ENCODE data around the gene OR8D1. TPM values are rescaled to one million over a fixed set of nuclear protein-coding genes. Genes with fewer than 3 reads are reported as not detected.

OR8D1 gene
- total RNA-seq, 2 experiments from 2014 or later = not detected

DNA sequence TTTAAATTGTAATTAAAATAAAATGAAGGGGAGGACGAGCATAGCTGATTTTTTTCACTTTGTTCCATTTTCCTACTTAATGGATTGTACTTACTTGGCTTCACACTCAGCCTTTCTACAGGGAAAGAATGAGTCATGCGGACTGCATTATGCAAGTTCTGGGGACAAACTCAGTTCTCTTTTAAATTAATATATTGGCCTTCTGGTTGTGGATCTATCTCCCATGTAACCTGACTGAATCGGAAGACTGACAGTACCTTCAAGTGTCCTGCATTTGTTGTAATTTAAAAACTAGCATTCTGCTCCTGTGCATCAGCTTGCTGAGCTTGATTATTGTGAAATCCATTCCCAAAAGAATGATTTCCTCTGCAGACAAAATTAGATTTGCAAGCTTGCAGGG lies 12.2 kb downstream of the OR8D1 start:
- ChIA-PET CTCF (ENCODE audit: unreplicated experiment) (no interaction called here), POLR2A (no interaction called here)
- Histone ChIP-seq H4K20me1 (ENCODE audit: insufficient read depth, low read length) (no peaks in the 10 kb centered on the region), H3K4me3 (ENCODE audit: low read depth, low read length, poor library complexity, severe bottlenecking) (no peak overlapping the region), H3K9me3 (ENCODE audit: low read length) (no peaks in the 10 kb centered on the region), H2AFZ (ENCODE audit: low read length) (no peak overlapping the region), H3K79me2 (ENCODE audit: insufficient read depth, low read depth, low read length) (no peaks in the 10 kb centered on the region), H3K36me3 (ENCODE audit: insufficient read depth, low read length) (no peaks in the 10 kb centered on the region), H3K27ac (ENCODE audit: low read depth, low read length, poor library complexity, severe bottlenecking) (no peak overlapping the region), H3K9me2 (ENCODE audit: insufficient read depth, low read length) (no peaks in the 10 kb centered on the region), H3K4me2 (ENCODE audit: low read length) (no peak overlapping the region), H3K4me1 (ENCODE audit: insufficient read depth, low read length, poor library complexity, severe bottlenecking) (no peaks in the 10 kb centered on the region)
- BruUV-seq (replicated peaks) = no TSS peak
- no peak for TF ChIP-seq EZH2phosphoT487 (IDR thresholded peaks at IDR 0.05; ENCODE audit: borderline replicate concordance, low read depth, low read length)
- TF ChIP-seq, protein P1, sequence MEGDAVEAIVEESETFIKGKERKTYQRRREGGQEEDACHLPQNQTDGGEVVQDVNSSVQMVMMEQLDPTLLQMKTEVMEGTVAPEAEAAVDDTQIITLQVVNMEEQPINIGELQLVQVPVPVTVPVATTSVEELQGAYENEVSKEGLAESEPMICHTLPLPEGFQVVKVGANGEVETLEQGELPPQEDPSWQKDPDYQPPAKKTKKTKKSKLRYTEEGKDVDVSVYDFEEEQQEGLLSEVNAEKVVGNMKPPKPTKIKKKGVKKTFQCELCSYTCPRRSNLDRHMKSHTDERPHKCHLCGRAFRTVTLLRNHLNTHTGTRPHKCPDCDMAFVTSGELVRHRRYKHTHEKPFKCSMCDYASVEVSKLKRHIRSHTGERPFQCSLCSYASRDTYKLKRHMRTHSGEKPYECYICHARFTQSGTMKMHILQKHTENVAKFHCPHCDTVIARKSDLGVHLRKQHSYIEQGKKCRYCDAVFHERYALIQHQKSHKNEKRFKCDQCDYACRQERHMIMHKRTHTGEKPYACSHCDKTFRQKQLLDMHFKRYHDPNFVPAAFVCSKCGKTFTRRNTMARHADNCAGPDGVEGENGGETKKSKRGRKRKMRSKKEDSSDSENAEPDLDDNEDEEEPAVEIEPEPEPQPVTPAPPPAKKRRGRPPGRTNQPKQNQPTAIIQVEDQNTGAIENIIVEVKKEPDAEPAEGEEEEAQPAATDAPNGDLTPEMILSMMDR (conservative IDR thresholded peaks at IDR 0.05; ENCODE audit: low read length) = no peak
- no peak for DNase-seq (ENCODE audit: low spot score)
- intact Hi-C loops (cut with micrococcal nuclease; ENCODE audit: unreplicated experiment) = no loop called here

DNA sequence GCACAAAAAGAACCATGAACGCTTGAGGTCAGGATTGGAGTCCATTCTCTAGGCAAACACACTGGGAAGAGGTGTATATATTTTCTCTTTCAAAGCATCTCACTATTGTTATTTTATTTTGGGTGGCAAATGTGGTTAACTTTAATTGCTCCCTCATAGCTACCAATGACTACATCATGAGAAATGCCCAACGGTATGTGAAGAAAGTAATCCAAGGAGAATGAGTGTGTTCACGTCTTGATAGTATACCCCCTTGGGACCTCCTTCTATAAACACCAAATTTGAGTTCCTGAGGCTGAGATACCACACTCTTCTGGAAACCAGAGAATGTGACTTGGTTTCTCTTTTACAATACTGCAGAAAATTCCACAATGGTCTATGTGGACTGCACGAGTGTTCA lies 15.8 kb downstream of the OR8D1 start:
- TF ChIP-seq, protein P1 (conservative IDR thresholded peaks at IDR 0.05; ENCODE audit: low read length) = no peak
- no peak for TF ChIP-seq EZH2phosphoT487 (IDR thresholded peaks at IDR 0.05; ENCODE audit: borderline replicate concordance, low read depth, low read length)
- no peak overlapping the region for H3K27ac ChIP-seq (ENCODE audit: low read depth, low read length, poor library complexity, severe bottlenecking)
- intact Hi-C loops (cut with micrococcal nuclease; ENCODE audit: unreplicated experiment) = no loop called here
- no peaks in the 10 kb centered on the region for H3K9me3 ChIP-seq (ENCODE audit: low read length)
- H2AFZ ChIP-seq (ENCODE audit: low read length) = no peak overlapping the region
- no peaks in the 10 kb centered on the region for H3K9me2 ChIP-seq (ENCODE audit: insufficient read depth, low read length)
- H4K20me1 ChIP-seq (ENCODE audit: insufficient read depth, low read length) = no peaks in the 10 kb centered on the region
- H3K4me2 ChIP-seq (ENCODE audit: low read length) = no peak overlapping the region
- no peaks in the 10 kb centered on the region for H3K36me3 ChIP-seq (ENCODE audit: insufficient read depth, low read length)
- H3K79me2 ChIP-seq (ENCODE audit: insufficient read depth, low read depth, low read length) = no peaks in the 10 kb centered on the region
- ChIA-PET POLR2A (no interaction called here), CTCF (ENCODE audit: unreplicated experiment) (no interaction called here)
- BruUV-seq (replicated peaks) = no TSS peak
- no peak overlapping the region for H3K4me3 ChIP-seq (ENCODE audit: low read depth, low read length, poor library complexity, severe bottlenecking)
- no peaks in the 10 kb centered on the region for H3K4me1 ChIP-seq (ENCODE audit: insufficient read depth, low read length, poor library complexity, severe bottlenecking)
- DNase-seq (ENCODE audit: low spot score) = no peak

DNA sequence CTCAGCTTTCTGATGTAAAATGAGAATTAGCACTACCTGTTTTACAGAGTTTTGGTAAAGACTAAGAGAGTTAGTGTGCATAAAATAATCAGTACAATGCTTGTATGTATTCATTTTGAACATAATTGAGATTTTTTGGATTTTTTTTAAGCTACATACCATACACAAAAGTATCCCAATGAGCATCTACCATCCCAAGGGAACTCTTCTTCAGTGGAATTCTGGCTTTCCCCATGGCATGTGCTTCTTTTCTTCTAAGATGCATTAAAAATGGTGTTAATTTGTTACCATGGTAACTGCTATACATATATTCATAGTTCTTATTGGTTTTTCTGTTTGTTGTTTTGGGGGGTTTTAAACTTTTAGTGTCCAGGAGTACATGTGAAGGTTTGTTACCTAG lies 17.7 kb downstream of the OR8D1 start:
- Histone ChIP-seq H3K79me2 (ENCODE audit: insufficient read depth, low read depth, low read length) (no peaks in the 10 kb centered on the region), H3K9me3 (ENCODE audit: low read length) (no peaks in the 10 kb centered on the region), H3K36me3 (ENCODE audit: insufficient read depth, low read length) (no peaks in the 10 kb centered on the region), H4K20me1 (ENCODE audit: insufficient read depth, low read length) (no peaks in the 10 kb centered on the region), H2AFZ (ENCODE audit: low read length) (no peak overlapping the region), H3K9me2 (ENCODE audit: insufficient read depth, low read length) (no peaks in the 10 kb centered on the region), H3K27ac (ENCODE audit: low read depth, low read length, poor library complexity, severe bottlenecking) (no peak overlapping the region), H3K4me2 (ENCODE audit: low read length) (no peak overlapping the region), H3K4me1 (ENCODE audit: insufficient read depth, low read length, poor library complexity, severe bottlenecking) (no peaks in the 10 kb centered on the region), H3K4me3 (ENCODE audit: low read depth, low read length, poor library complexity, severe bottlenecking) (no peak overlapping the region)
- DNase-seq (ENCODE audit: low spot score) = no peak
- CTCF ChIA-PET (ENCODE audit: unreplicated experiment) = no interaction called here
- TF ChIP-seq, protein P1 (conservative IDR thresholded peaks at IDR 0.05; ENCODE audit: low read length) = no peak
- TF ChIP-seq EZH2phosphoT487 (IDR thresholded peaks at IDR 0.05; ENCODE audit: borderline replicate concordance, low read depth, low read length) = no peak
- POLR2A ChIA-PET = no interaction called here
- intact Hi-C loops (cut with micrococcal nuclease; ENCODE audit: unreplicated experiment) = no loop called here
- no TSS peak for BruUV-seq (replicated peaks)

Data from OCI-LY7 (cell line).